GM18505 (cell line): ENCODE measurements around the gene MYL4.

Experiments used
- ATAC-seq: cut with Tn5 transposase; IDR thresholded peaks from one replicate; pipeline ENCODE4 v1.9.1; 2021; ENCODE audit not compliant: unreplicated experiment
- POLR2A ChIP-seq: IDR thresholded peaks from 4 replicates; pipeline ENCODE4 v1.6.1; 2011; ENCODE audit warnings: borderline replicate concordance; ENCODE audit not compliant: insufficient read depth, insufficient read length; ENCODE audit errors: extremely low read depth

The MYL4 gene

GRCh38 chr17:47237841-47238240, 28.7 kb downstream of the MYL4 start:
- no peak for TF ChIP-seq POLR2A
- no peak for ATAC-seq

DNA sequence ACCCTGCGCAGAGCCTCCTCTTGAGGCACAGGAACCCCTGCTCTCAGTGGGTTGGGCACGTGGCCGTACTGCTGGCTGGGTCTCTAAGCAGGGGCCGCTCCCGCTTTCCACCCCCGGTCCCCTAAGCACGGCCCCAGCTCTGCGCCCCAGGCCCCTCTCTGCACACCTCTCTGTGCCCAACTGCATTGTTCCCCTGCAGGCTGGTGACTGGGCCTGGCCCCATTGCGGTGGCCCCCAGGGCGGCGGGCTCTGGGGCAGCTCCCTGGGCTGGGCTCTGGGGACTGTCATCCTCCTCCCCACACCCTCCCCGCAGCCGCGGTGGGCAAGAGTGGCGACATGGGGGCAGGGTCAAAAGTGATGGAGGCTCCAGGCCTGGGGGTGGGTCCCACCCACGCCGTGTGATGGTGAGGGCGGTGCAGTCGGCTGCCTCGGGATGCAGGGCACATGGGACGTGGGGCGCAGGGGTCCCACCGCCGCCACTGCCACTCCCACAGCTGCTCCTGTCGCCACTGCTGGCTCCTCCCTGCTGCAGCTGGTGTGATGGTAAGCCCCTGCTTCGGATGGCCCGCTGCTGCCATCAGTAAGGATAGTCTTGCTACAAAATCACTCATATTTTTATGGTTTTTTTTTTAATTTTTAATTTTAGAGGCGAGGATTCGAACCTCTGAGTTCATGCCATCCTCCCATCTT, 29.3 kb downstream of the MYL4 start:
- no peak for TF ChIP-seq POLR2A
- no peak for ATAC-seq

- ATAC-seq = no peak
- TF ChIP-seq POLR2A = no peak
Measured at GRCh38 chr17:47239619-47239966, 30.4 kb downstream of the MYL4 start.

DNA sequence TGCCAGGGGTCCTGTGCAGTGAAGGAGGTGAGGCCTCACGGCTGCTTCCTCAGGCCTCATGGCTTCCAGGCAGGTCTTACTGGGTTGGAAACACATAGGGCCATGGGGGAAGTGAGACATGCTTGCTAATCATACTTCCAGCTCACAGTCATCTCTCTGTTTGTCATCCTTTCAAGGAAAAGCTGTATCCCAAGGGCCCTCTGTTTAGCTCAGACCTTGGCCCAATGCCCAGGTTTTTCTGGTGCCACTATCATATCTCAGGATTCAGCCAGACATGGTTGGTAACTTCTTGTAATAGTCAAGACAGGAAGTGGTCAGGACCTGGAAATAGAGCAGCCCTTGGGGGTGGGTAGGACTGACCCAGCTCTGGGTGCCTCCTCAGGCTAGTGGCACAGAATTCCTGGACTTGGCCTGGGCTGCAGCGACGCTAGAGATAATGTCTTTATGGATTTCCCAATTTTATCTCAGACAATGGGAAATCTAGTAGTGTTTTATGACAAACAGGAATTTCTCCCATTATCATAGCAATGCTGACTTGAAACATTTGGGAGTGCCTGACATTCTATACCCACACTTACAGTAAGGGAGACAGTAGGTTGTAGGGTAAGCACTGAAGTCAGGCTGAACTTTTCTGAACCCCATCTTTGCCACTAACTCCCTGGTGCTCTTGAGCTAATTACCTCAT, 31.0 kb downstream of the MYL4 start:
- TF ChIP-seq POLR2A = no peak
- ATAC-seq = no peak

- no peak for ATAC-seq
- no peak for TF ChIP-seq POLR2A
Measured at GRCh38 chr17:47240806-47241205, 31.7 kb downstream of the MYL4 start.

DNA sequence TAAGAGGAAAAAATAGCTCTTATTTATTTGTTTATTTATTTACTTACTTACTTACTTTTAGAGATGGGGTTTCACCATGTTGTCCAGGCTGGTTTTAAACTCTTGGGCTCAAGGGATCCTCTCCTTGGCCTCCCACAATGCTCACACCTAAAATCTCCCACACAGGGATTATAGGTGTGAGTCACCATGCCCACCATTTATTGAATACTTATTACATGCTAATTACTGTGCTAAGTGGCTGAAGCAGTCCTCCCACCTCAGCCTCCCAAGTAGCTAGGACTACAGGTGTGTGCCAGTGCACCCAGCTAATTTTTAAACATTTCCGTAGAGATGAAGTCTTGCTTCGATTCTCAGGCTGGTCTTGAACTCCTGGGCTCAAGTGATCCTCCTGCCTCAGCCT, 33.5 kb downstream of the MYL4 start:
- no peak for TF ChIP-seq POLR2A
- no peak for ATAC-seq

DNA sequence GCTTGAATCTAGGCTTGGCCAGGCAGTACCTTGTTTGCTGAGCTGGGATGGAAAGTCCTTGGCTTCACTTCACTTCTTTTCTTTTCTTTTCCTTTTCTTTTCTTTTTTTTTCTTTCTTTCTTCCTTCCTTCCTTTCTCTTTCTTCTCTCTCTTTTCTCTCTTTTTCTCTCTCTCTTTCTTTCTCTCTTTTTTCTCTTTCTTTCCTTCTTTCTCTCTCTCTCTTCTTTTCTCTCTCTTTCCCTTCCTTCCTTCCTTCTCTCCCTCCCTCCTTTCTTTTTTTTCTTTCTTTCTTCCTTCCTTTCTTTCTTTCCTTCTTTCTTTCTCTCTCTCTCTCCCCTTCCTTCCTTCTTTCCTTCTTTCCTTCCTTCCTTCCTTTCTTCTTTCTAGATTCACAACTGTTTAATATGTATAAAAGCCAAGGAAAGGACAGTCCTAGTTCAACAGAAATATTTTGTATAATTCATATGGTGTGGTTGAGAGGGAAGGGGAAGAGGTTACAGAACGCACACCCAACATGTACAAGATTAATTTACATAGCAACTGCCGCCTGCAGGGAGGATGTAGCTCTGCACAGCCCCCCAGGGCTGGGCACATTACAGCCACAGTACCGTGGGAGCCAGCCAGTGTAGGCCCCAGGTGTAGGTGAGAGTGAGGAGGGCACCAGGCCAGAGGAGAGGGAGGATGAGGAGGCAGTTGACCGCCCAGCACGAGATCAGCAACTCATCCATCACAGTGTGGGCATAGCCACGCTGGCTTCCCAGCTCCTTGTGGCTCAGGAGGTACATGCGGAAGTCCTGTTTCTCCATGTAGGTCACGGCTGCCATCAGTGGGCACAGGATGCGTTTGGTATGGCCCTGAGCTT, 34.8 kb downstream of the MYL4 start:
- no peak for ATAC-seq
- TF ChIP-seq POLR2A = no peak

- ATAC-seq = no peak
- TF ChIP-seq POLR2A = no peak
Measured at GRCh38 chr17:47244697-47245096, 35.5 kb downstream of the MYL4 start.

DNA sequence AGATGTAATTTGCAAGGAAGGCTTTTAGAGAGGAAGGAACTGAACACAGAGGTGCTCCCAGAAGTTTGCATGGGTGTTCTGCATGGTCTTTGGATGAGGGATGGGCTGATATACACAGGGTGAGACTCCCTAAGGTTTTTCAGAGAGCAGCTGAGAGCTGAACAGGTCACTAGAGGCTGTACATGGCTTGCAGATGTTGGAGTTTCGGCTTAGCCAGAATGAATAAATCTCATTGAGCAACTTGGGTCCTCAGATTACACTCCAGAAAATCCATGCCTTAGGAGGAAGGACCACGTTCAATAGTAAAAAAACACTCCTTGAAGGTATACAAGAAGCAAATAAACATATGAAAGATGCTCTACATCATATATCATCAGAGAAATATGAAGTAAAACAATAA, 37.0 kb downstream of the MYL4 start:
- no peak for TF ChIP-seq POLR2A
- no peak for ATAC-seq

DNA sequence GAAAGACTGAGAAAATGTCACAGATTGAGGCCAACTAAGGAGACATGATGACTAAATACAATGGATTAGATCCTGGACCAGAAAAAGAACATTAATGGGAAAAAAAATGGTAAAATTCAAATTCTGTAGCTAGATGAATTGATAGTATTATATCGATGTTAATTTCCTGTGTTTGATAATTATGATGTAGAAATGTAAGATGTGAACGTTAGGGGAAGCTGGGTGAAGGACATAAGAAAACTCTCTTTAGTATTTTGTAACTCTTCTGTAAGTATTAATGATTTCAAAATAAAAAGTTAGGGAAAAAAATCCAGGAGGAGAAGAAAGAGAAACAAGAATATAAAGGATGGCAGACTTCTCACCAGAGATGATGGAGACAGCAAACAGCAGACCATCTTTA, 41.7 kb downstream of the MYL4 start:
- no peak for TF ChIP-seq POLR2A
- no peak for ATAC-seq

DNA sequence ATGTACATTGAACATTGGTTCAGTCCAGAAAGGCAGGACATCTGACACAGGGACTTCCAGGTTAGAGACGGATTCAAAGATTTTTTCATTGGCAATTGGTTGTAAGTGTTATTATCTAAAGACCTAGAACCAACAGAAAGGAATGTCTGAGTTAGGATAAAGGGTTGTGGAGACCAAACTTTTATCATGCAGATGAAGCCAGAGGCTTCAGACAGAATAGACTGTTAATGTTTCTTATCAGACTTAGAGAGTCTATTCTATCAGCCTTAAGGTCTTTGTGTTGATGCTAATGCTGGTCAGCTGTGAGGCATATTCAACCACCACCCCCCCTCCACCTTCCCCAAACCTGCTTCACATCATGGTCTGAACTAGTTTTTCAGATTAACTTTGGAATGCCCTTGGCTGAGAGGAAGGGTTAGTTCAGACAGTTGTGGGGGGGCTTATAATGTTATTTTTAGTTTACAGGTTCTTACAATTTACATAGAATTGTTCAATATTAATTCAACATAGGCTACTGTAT, 42.3 kb downstream of the MYL4 start:
- no peak for ATAC-seq

GRCh38 chr17:47252209-47252608, 43.1 kb downstream of the MYL4 start:
- no peak for TF ChIP-seq POLR2A

More for the DNA sequence above, 42.3 kb downstream of the MYL4 start:
- TF ChIP-seq POLR2A = no peak

GRCh38 chr17:47252766-47253512, 43.8 kb downstream of the MYL4 start:
- no peak for ATAC-seq
- TF ChIP-seq POLR2A = no peak

More at GRCh38 chr17:47252209-47252608, 43.1 kb downstream of the MYL4 start:
- ATAC-seq = no peak
